ENCODE data around the gene UCN3.
A peak's percentile ranks its signal among the peaks of the same experiment; 100 is the strongest.

The UCN3 gene

GRCh38 chr10:5364890-5365338 is at the start of gene UCN3:
TSS of gene UCN3 (plus strand) at chr10:5364966. CDS start at chr10:5373721, 8,755 bp downstream.
- no peak for DNase-seq

- DNase-seq: peak; percentile 81 to 84
Observed at GRCh38 chr10:5317547-5318107, 47.1 kb upstream of the UCN3 start.

- no peak for DNase-seq
Observed at GRCh38 chr10:5318148-5318547, 46.6 kb upstream of the UCN3 start.

GRCh38 chr10:5319863-5320262 is 44.9 kb upstream of the UCN3 start:
- no peak for DNase-seq

GRCh38 chr10:5321273-5321672 is 43.5 kb upstream of the UCN3 start:
- DNase-seq: no peak

- no peak for DNase-seq
Observed at GRCh38 chr10:5323446-5323845, 41.3 kb upstream of the UCN3 start.

GRCh38 chr10:5325076-5325475 is 39.7 kb upstream of the UCN3 start:
- DNase-seq: no peak

GRCh38 chr10:5334196-5334880 is 30.4 kb upstream of the UCN3 start:
- DNase-seq: no peak

- DNase-seq: no peak
Observed at GRCh38 chr10:5338010-5338409, 26.8 kb upstream of the UCN3 start.

GRCh38 chr10:5343092-5343491 is 21.7 kb upstream of the UCN3 start:
- no peak for DNase-seq

- no peak for DNase-seq
Observed at GRCh38 chr10:5343561-5343960, 21.2 kb upstream of the UCN3 start.

- DNase-seq: no peak
Observed at GRCh38 chr10:5343979-5344378, 20.8 kb upstream of the UCN3 start.

- no peak for DNase-seq
Observed at GRCh38 chr10:5344746-5345145, 20.0 kb upstream of the UCN3 start.

GRCh38 chr10:5346881-5347280 is 17.9 kb upstream of the UCN3 start:
- no peak for DNase-seq

- DNase-seq: no peak
Observed at GRCh38 chr10:5349362-5349761, 15.4 kb upstream of the UCN3 start.

- DNase-seq: no peak
Observed at GRCh38 chr10:5354068-5354467, 10.7 kb upstream of the UCN3 start.

GRCh38 chr10:5355594-5356301 is 9.0 kb upstream of the UCN3 start:
- no peak for DNase-seq

- DNase-seq: no peak
Observed at GRCh38 chr10:5356302-5356763, 8.4 kb upstream of the UCN3 start.

- DNase-seq: no peak
Observed at GRCh38 chr10:5360318-5360915, 4.3 kb upstream of the UCN3 start.

- DNase-seq: no peak
Observed at GRCh38 chr10:5361966-5362365, 2.8 kb upstream of the UCN3 start.

- no peak for DNase-seq
Observed at GRCh38 chr10:5362873-5363272, 1.9 kb upstream of the UCN3 start.

GRCh38 chr10:5364374-5364773 is 392 bp upstream of the UCN3 start:
- no peak for DNase-seq

GRCh38 chr10:5365928-5366327 is 1.2 kb downstream of the UCN3 start:
- DNase-seq: no peak

Measured in activated T-cell treated with anti-CD3 and anti-CD28 coated beads, Interleukin-2, amount 50 U/mL, for 48 hours (primary cell).